PFSK-1 (cell line): ENCODE results near the gene HNRNPM.

Experiments used
- POLR2AphosphoS5 ChIP-seq: IDR thresholded peaks from 2 replicates; pipeline ENCODE4 v1.6.1; 2012; ENCODE audit warnings: low read depth, mild to moderate bottlenecking, control low read depth, low read length, moderate library complexity
- SIN3A ChIP-seq: IDR thresholded peaks from 2 replicates; pipeline ENCODE4 v1.6.1; 2012; ENCODE audit warnings: mild to moderate bottlenecking, low read length, moderate library complexity, borderline replicate concordance; ENCODE audit not compliant: insufficient read depth
- TAF1 ChIP-seq: IDR thresholded peaks from 2 replicates; pipeline ENCODE4 v1.6.1; 2012; ENCODE audit warnings: low read length, control low read depth, borderline replicate concordance; ENCODE audit not compliant: insufficient read depth

DNA sequence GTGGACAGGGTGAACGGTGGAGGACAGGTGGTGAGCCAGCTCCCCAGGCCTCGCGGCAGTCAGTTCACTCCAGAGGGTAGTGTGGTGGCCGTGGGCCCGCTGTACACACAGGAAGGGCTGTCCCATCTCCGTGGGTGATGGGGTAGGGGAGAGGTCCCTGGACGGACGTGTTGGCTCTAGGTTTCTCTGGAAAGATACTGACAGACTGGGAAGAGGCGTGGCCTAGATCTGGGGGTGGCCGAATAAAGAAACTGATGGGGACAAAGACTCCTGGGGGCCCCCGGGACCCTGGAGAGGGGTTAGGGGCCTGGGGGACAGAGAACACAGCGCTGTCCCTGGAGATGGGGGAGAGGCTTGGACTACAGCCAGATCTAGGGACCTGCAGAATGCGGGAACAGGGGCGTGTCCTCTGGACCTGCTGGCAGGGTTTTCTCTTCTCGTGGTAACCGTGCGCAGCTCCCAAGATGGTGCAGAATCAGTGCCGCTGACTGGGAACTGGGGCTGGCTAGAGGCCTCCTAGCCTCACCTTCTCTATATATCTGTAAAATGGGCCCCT is 61.7 kb downstream of the HNRNPM start:
- TF ChIP-seq POLR2AphosphoS5 (no peak), TAF1 (no peak), SIN3A (no peak)
